ENCODE results near the gene KDM1B. TPM values are rescaled to one million over a fixed set of nuclear protein-coding genes. Genes with fewer than 3 reads are reported as not detected.
A peak's percentile ranks its signal among the peaks of the same experiment; 100 is the strongest.
"Not testable (repeated sequence)": the region's sequence is repeated elsewhere in the genome, so short reads cannot be mapped to it uniquely, and the experiment has no call there.

KDM1B gene
- total RNA-seq, 1 donor from 2014 or later: 19.6 TPM

- Histone ChIP-seq H3K9me3 (no peaks in the 10 kb centered on the region), H3K4me1 (no peaks in the 10 kb centered on the region), H3K27ac (no peak overlapping the region), H3K27me3 (no peaks in the 10 kb centered on the region), H3K4me3 (no peak overlapping the region), H3K36me3 (peaks cover 25% of the 10 kb centered on the region)
- ATAC-seq (peak; percentile 52), DNase-seq (no peak)
- no peak for TF ChIP-seq CTCF (IDR thresholded peaks at IDR 0.05)
- intact Hi-C loops (cut with DNase I): no loop called here
Observed at GRCh38 chr6:18215436-18215835, 60.2 kb downstream of the KDM1B start.

GRCh38 chr6:18216411-18216810 is 61.2 kb downstream of the KDM1B start:
- no peak for DNase-seq
- Histone ChIP-seq H3K27me3 (no peaks in the 10 kb centered on the region), H3K4me3 (no peak overlapping the region), H3K36me3 (peaks cover 34% of the 10 kb centered on the region), H3K4me1 (no peaks in the 10 kb centered on the region), H3K27ac (no peak overlapping the region), H3K9me3 (no peaks in the 10 kb centered on the region)
- ATAC-seq: no peak
- intact Hi-C loops (cut with DNase I): no loop called here
- TF ChIP-seq CTCF (IDR thresholded peaks at IDR 0.05): no peak

GRCh38 chr6:18218233-18218632 is 63.0 kb downstream of the KDM1B start:
- peaks cover 50% of the 10 kb centered on the region for H3K36me3 ChIP-seq
- H3K27ac ChIP-seq: no peak overlapping the region
- no peaks in the 10 kb centered on the region for H3K4me1 ChIP-seq
- intact Hi-C loops (cut with DNase I): no loop called here
- TF ChIP-seq CTCF (IDR thresholded peaks at IDR 0.05): no peak
- no peaks in the 10 kb centered on the region for H3K9me3 ChIP-seq
- no peak overlapping the region for H3K4me3 ChIP-seq
- ATAC-seq (no peak), DNase-seq (no peak)
- H3K27me3 ChIP-seq: no peaks in the 10 kb centered on the region

GRCh38 chr6:18219591-18219990 is 64.4 kb downstream of the KDM1B start:
- Histone ChIP-seq H3K4me3 (no peak overlapping the region), H3K4me1 (no peaks in the 10 kb centered on the region), H3K27me3 (no peaks in the 10 kb centered on the region), H3K36me3 (peaks cover 59% of the 10 kb centered on the region), H3K27ac (no peak overlapping the region), H3K9me3 (no peaks in the 10 kb centered on the region)
- ATAC-seq (no peak), DNase-seq (no peak)
- no peak for TF ChIP-seq CTCF (IDR thresholded peaks at IDR 0.05)
- intact Hi-C loops (cut with DNase I): no loop called here

- Histone ChIP-seq H3K27me3 (no peaks in the 10 kb centered on the region), H3K36me3 (peaks cover 64% of the 10 kb centered on the region), H3K9me3 (no peaks in the 10 kb centered on the region), H3K27ac (no peak overlapping the region), H3K4me3 (no peak overlapping the region), H3K4me1 (no peaks in the 10 kb centered on the region)
- TF ChIP-seq CTCF (IDR thresholded peaks at IDR 0.05): no peak
- DNase-seq (no peak), ATAC-seq (no peak)
- intact Hi-C loops (cut with DNase I): no loop called here
Observed at GRCh38 chr6:18221288-18221615, 66.0 kb downstream of the KDM1B start.

GRCh38 chr6:18226451-18227105 is 71.4 kb downstream of the KDM1B start:
- H3K36me3 ChIP-seq: peaks cover 73% of the 10 kb centered on the region
- intact Hi-C loops (cut with DNase I); H3K27me3 ChIP-seq; ATAC-seq; H3K27ac ChIP-seq; H3K4me3 ChIP-seq; H3K4me1 ChIP-seq; DNase-seq; H3K9me3 ChIP-seq: not testable (repeated sequence)

- peaks cover 67% of the 10 kb centered on the region for H3K36me3 ChIP-seq
Observed at GRCh38 chr6:18227166-18227565, 71.9 kb downstream of the KDM1B start.

GRCh38 chr6:18228590-18228989 is 73.4 kb downstream of the KDM1B start:
- H3K27ac ChIP-seq; ATAC-seq; DNase-seq; H3K4me1 ChIP-seq; H3K27me3 ChIP-seq; H3K9me3 ChIP-seq; H3K4me3 ChIP-seq; intact Hi-C loops (cut with DNase I): not testable (repeated sequence)
- peaks cover 58% of the 10 kb centered on the region for H3K36me3 ChIP-seq

More at GRCh38 chr6:18227166-18227565, 71.9 kb downstream of the KDM1B start:
- H3K27ac ChIP-seq; H3K4me3 ChIP-seq; H3K9me3 ChIP-seq; H3K4me1 ChIP-seq; H3K27me3 ChIP-seq; DNase-seq; ATAC-seq; intact Hi-C loops (cut with DNase I): not testable (repeated sequence)

- H3K27ac ChIP-seq; H3K4me3 ChIP-seq; DNase-seq; H3K4me1 ChIP-seq; intact Hi-C loops (cut with DNase I); H3K9me3 ChIP-seq; ATAC-seq; H3K27me3 ChIP-seq: not testable (repeated sequence)
- H3K36me3 ChIP-seq: peaks cover 53% of the 10 kb centered on the region
Observed at GRCh38 chr6:18231856-18232255, 76.6 kb downstream of the KDM1B start.
